ENCODE measurements around the gene NOX4.

The NOX4 gene

GRCh38 chr11:89535221-89535620, 44.0 kb upstream of the NOX4 start:
- Histone ChIP-seq H2AFZ (ENCODE audit: low read depth, low read length) (no peak overlapping the region), H3K4me1 (ENCODE audit: control insufficient read depth, insufficient read depth, low read depth, low read length) (no peaks in the 10 kb centered on the region), H2AK5ac (ENCODE audit: low read length, severe bottlenecking) (no peak overlapping the region), H3K23ac (ENCODE audit: low read length in 2 of 2) (no peak overlapping the region), H2BK5ac (ENCODE audit: low read depth, low read length, poor library complexity, severe bottlenecking) (no peak overlapping the region), H3K36me3 (ENCODE audit: control insufficient read depth in 1 of 2, insufficient read depth in 2 of 2, low read depth in 1 of 2, low read length in 2 of 2) (no peaks in the 10 kb centered on the region), H3K79me1 (replicated peaks; ENCODE audit: low read length, poor library complexity, severe bottlenecking) (no peaks in the 10 kb centered on the region), H2BK15ac (ENCODE audit: low read depth, poor library complexity, severe bottlenecking) (no peak overlapping the region), H3K4me2 (ENCODE audit: low read length, poor library complexity, severe bottlenecking) (no peak overlapping the region), H3K27me3 (ENCODE audit: control insufficient read depth in 1 of 2, insufficient read depth in 1 of 2, low read length in 2 of 2) (no peaks in the 10 kb centered on the region), H2BK12ac (ENCODE audit: low read length in 2 of 2) (no peak overlapping the region), H3K4ac (ENCODE audit: low read depth in 1 of 2, low read length in 2 of 2) (no peak overlapping the region), H3K4me3 (ENCODE audit: insufficient read depth in 1 of 2, low read depth in 1 of 2, low read length in 2 of 2) (no peak overlapping the region), H4K91ac (ENCODE audit: low read length) (no peak overlapping the region), H3K9ac (ENCODE audit: low read length) (no peak overlapping the region), H2BK120ac (ENCODE audit: low read depth, low read length) (no peak overlapping the region), H3K9me3 (ENCODE audit: control insufficient read depth, low read length) (no peaks in the 10 kb centered on the region), H3K18ac (ENCODE audit: low read depth in 1 of 2, low read length in 2 of 2) (no peak overlapping the region), H4K8ac (ENCODE audit: low read length) (no peak overlapping the region), H3K14ac (ENCODE audit: low read length in 2 of 2) (no peak overlapping the region), H3K27ac (ENCODE audit: low read length, poor library complexity, severe bottlenecking) (no peak overlapping the region)
- no peak for DNase-seq
- WGBS, result 83% methylated on average over 4 of the region's 4 CpGs

DNA sequence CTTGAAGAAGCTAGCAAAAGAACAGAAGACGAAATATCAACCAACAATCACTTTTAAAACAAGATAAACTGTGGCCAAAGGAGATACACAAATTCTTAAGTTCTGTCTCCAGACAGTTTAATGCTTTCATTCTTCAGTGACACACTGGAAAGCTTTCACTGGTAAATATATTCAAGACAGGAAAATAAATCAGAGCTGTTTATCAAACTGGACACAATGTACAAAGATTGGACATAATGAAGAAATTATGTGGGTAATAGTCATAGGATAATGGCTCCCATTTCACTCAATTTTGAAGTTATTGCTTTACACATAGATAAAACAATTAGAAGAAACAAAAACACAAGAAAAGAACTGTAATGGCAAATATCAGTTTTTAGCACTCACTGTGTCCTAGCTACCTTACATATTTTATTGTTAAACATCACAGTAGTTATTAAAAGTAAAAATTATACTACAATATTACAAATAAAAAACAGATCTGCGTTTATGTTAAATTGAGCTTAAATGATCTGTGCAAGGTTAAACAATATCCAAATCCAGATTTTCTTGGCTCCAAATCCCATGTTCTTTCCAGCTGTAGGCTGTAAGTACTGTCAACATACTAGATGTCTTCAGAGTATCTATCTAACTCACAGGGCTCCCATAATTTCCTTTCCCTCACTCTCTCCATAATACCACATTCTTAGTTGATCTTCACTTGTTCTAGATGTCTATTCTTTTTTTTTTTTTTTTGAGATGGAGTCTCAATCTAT, 38.6 kb upstream of the NOX4 start:
- Histone ChIP-seq H3K18ac (ENCODE audit: low read depth in 1 of 2, low read length in 2 of 2) (no peak overlapping the region), H3K4me1 (ENCODE audit: control insufficient read depth, insufficient read depth, low read depth, low read length) (no peaks in the 10 kb centered on the region), H3K4ac (ENCODE audit: low read depth in 1 of 2, low read length in 2 of 2) (no peak overlapping the region), H3K14ac (ENCODE audit: low read length in 2 of 2) (no peak overlapping the region), H2BK5ac (ENCODE audit: low read depth, low read length, poor library complexity, severe bottlenecking) (no peak overlapping the region), H3K36me3 (ENCODE audit: control insufficient read depth in 1 of 2, insufficient read depth in 2 of 2, low read depth in 1 of 2, low read length in 2 of 2) (no peaks in the 10 kb centered on the region), H3K9me3 (ENCODE audit: control insufficient read depth, low read length) (no peaks in the 10 kb centered on the region), H3K27me3 (ENCODE audit: control insufficient read depth in 1 of 2, insufficient read depth in 1 of 2, low read length in 2 of 2) (no peaks in the 10 kb centered on the region), H2BK12ac (ENCODE audit: low read length in 2 of 2) (no peak overlapping the region), H3K27ac (ENCODE audit: low read length, poor library complexity, severe bottlenecking) (no peak overlapping the region), H3K4me2 (ENCODE audit: low read length, poor library complexity, severe bottlenecking) (no peak overlapping the region), H2BK120ac (ENCODE audit: low read depth, low read length) (no peak overlapping the region), H3K4me3 (ENCODE audit: insufficient read depth in 1 of 2, low read depth in 1 of 2, low read length in 2 of 2) (no peak overlapping the region), H2BK15ac (ENCODE audit: low read depth, poor library complexity, severe bottlenecking) (no peak overlapping the region), H4K91ac (ENCODE audit: low read length) (no peak overlapping the region), H3K23ac (ENCODE audit: low read length in 2 of 2) (no peak overlapping the region), H2AFZ (ENCODE audit: low read depth, low read length) (no peak overlapping the region), H4K8ac (ENCODE audit: low read length) (no peak overlapping the region), H3K79me1 (replicated peaks; ENCODE audit: low read length, poor library complexity, severe bottlenecking) (no peaks in the 10 kb centered on the region), H3K9ac (ENCODE audit: low read length) (no peak overlapping the region), H2AK5ac (ENCODE audit: low read length, severe bottlenecking) (no peak overlapping the region)
- 71% methylated on average over 2 of the region's 2 CpGs for WGBS
- no peak for DNase-seq

- no peaks in the 10 kb centered on the region for H3K36me3 ChIP-seq (ENCODE audit: control insufficient read depth in 1 of 2, insufficient read depth in 2 of 2, low read depth in 1 of 2, low read length in 2 of 2)
- no peaks in the 10 kb centered on the region for H3K9me3 ChIP-seq (ENCODE audit: control insufficient read depth, low read length)
- H2AFZ ChIP-seq (ENCODE audit: low read depth, low read length), result no peak overlapping the region
- no peak overlapping the region for H2BK12ac ChIP-seq (ENCODE audit: low read length in 2 of 2)
- H3K9ac ChIP-seq (ENCODE audit: low read length), result no peak overlapping the region
- no peak for DNase-seq
- H4K8ac ChIP-seq (ENCODE audit: low read length), result no peak overlapping the region
- H3K4me1 ChIP-seq (ENCODE audit: control insufficient read depth, insufficient read depth, low read depth, low read length), result no peaks in the 10 kb centered on the region
- WGBS, result 71% methylated on average over 1 of the region's 1 CpG
- no peak overlapping the region for H2BK5ac ChIP-seq (ENCODE audit: low read depth, low read length, poor library complexity, severe bottlenecking)
- no peak overlapping the region for H2BK120ac ChIP-seq (ENCODE audit: low read depth, low read length)
- no peak overlapping the region for H4K91ac ChIP-seq (ENCODE audit: low read length)
- H2AK5ac ChIP-seq (ENCODE audit: low read length, severe bottlenecking), result no peak overlapping the region
- H3K14ac ChIP-seq (ENCODE audit: low read length in 2 of 2), result no peak overlapping the region
- H3K18ac ChIP-seq (ENCODE audit: low read depth in 1 of 2, low read length in 2 of 2), result no peak overlapping the region
- H3K27ac ChIP-seq (ENCODE audit: low read length, poor library complexity, severe bottlenecking), result no peak overlapping the region
- H3K4me3 ChIP-seq (ENCODE audit: insufficient read depth in 1 of 2, low read depth in 1 of 2, low read length in 2 of 2), result no peak overlapping the region
- H2BK15ac ChIP-seq (ENCODE audit: low read depth, poor library complexity, severe bottlenecking), result no peak overlapping the region
- no peak overlapping the region for H3K4me2 ChIP-seq (ENCODE audit: low read length, poor library complexity, severe bottlenecking)
- no peaks in the 10 kb centered on the region for H3K27me3 ChIP-seq (ENCODE audit: control insufficient read depth in 1 of 2, insufficient read depth in 1 of 2, low read length in 2 of 2)
- no peaks in the 10 kb centered on the region for H3K79me1 ChIP-seq (replicated peaks; ENCODE audit: low read length, poor library complexity, severe bottlenecking)
- H3K4ac ChIP-seq (ENCODE audit: low read depth in 1 of 2, low read length in 2 of 2), result no peak overlapping the region
- no peak overlapping the region for H3K23ac ChIP-seq (ENCODE audit: low read length in 2 of 2)
Observed at GRCh38 chr11:89521792-89522191, 30.6 kb upstream of the NOX4 start.

DNA sequence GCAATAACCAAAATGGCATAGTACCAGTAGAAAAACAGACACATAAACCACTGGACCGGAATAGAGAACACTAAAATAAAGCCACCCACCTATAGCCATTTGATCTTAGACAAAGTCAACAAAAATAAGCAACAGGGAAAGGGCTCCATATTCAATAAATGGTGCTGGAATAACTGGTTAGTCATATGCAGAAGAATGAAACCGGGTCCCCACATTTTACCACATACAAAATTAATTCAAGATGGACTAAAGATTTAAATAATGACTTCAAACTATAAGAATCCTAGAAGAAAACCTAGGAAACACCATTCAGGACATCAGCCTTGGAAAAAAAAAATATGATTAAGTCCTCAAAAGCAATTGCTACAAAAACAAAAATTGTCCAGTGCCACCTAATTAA, 30.1 kb upstream of the NOX4 start:
- Histone ChIP-seq H4K8ac (ENCODE audit: low read length) (no peak overlapping the region), H4K91ac (ENCODE audit: low read length) (no peak overlapping the region), H2AK5ac (ENCODE audit: low read length, severe bottlenecking) (no peak overlapping the region), H2BK15ac (ENCODE audit: low read depth, poor library complexity, severe bottlenecking) (no peak overlapping the region), H3K27ac (ENCODE audit: low read length, poor library complexity, severe bottlenecking) (no peak overlapping the region), H3K4ac (ENCODE audit: low read depth in 1 of 2, low read length in 2 of 2) (no peak overlapping the region), H3K4me2 (ENCODE audit: low read length, poor library complexity, severe bottlenecking) (no peak overlapping the region), H3K79me1 (replicated peaks; ENCODE audit: low read length, poor library complexity, severe bottlenecking) (no peaks in the 10 kb centered on the region), H3K14ac (ENCODE audit: low read length in 2 of 2) (no peak overlapping the region), H3K4me1 (ENCODE audit: control insufficient read depth, insufficient read depth, low read depth, low read length) (no peaks in the 10 kb centered on the region), H2BK5ac (ENCODE audit: low read depth, low read length, poor library complexity, severe bottlenecking) (no peak overlapping the region), H3K18ac (ENCODE audit: low read depth in 1 of 2, low read length in 2 of 2) (no peak overlapping the region), H2AFZ (ENCODE audit: low read depth, low read length) (no peak overlapping the region), H3K9ac (ENCODE audit: low read length) (no peak overlapping the region), H3K27me3 (ENCODE audit: control insufficient read depth in 1 of 2, insufficient read depth in 1 of 2, low read length in 2 of 2) (no peaks in the 10 kb centered on the region), H3K36me3 (ENCODE audit: control insufficient read depth in 1 of 2, insufficient read depth in 2 of 2, low read depth in 1 of 2, low read length in 2 of 2) (no peaks in the 10 kb centered on the region), H2BK120ac (ENCODE audit: low read depth, low read length) (no peak overlapping the region), H3K23ac (ENCODE audit: low read length in 2 of 2) (no peak overlapping the region), H3K4me3 (ENCODE audit: insufficient read depth in 1 of 2, low read depth in 1 of 2, low read length in 2 of 2) (no peak overlapping the region), H3K9me3 (ENCODE audit: control insufficient read depth, low read length) (no peaks in the 10 kb centered on the region), H2BK12ac (ENCODE audit: low read length in 2 of 2) (no peak overlapping the region)
- no peak for DNase-seq
- WGBS, result 90% methylated on average over 2 of the region's 2 CpGs

All from mesenchymal stem cell (in vitro differentiated cells and primary cell).